Keratinocyte (primary cell): ENCODE data around the gene GGT7.

ENCODE experiments used
- EZH2 ChIP-seq: IDR thresholded peaks from one replicate; pipeline ENCODE4 v1.6.1; 2012; ENCODE audit warnings: inconsistent platforms, mild to moderate bottlenecking, low read length, moderate library complexity
- TF ChIP-seq, protein P1 (sequence below), 3 experiments: IDR thresholded peaks in 1 of 3; conservative IDR thresholded peaks in 1 of 3; optimal IDR thresholded peaks in 1 of 3; 2 replicates in 2 of 3; 3 replicates in 1 of 3; pipeline versions ENCODE3 to v1.5.1; 2011; ENCODE audit warnings: low read length in 3 of 3, mild to moderate bottlenecking in 3 of 3, moderate library complexity in 2 of 3, control low read depth in 1 of 3, inconsistent platforms in 1 of 3; ENCODE audit not compliant: insufficient read depth in 2 of 3; ENCODE audit errors: extremely low read depth in 1 of 3

DNA sequence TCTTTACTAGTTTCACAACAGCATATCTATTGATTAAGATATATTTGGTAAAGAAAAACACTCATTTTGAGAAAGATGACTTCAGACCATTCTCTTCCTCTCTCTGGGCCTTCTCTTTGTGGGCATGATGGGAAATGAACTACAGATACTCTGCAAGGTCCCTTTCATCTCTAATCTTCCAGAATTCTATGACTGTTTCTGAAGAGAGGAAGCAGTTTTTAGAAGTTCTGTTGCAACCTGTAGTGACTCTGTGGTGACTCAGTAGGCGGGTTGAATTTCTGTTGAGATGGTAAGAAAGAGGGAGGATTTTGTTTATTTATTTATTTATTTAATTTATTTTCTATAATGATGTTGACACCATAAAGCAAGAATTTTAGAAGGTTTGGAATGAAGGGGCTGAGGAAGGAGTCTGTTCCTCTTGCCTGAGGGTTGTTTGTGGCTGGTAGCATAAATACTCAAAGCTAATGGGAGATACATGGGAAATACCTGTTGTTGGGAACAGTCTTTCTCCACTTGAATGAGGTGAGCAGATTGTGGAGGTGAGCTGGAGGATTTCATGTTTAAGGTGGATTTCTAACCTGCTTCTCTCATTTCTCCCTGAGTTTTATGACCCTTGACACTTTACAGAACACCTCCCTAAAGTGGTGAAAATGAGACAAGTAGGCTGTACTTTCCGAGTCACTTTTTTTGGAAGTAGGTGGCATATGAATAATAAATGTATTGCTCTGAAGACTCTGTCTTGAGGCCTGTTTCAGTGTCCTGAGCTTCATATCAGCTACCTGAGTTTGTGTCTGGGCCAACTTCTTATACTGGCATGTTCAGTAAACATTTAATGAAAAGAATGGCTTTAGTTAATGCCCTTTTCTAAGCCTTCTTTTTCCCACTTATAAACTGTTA, 18.8 kb upstream of the GGT7 start:
- TF ChIP-seq, protein P1, sequence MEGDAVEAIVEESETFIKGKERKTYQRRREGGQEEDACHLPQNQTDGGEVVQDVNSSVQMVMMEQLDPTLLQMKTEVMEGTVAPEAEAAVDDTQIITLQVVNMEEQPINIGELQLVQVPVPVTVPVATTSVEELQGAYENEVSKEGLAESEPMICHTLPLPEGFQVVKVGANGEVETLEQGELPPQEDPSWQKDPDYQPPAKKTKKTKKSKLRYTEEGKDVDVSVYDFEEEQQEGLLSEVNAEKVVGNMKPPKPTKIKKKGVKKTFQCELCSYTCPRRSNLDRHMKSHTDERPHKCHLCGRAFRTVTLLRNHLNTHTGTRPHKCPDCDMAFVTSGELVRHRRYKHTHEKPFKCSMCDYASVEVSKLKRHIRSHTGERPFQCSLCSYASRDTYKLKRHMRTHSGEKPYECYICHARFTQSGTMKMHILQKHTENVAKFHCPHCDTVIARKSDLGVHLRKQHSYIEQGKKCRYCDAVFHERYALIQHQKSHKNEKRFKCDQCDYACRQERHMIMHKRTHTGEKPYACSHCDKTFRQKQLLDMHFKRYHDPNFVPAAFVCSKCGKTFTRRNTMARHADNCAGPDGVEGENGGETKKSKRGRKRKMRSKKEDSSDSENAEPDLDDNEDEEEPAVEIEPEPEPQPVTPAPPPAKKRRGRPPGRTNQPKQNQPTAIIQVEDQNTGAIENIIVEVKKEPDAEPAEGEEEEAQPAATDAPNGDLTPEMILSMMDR (optimal IDR thresholded peaks at IDR 0.05 in 1 of 3, IDR thresholded peaks at IDR 0.05 in 1 of 3, conservative IDR thresholded peaks at IDR 0.05 in 1 of 3; ENCODE audit: extremely low read depth in 1 of 3, insufficient read depth in 2 of 3, low read length in 3 of 3): no peak
- no peak for TF ChIP-seq EZH2
